Dedifferentiated amniotic fluid mesenchymal stem cell (primary cell): Measurements from ENCODE around the gene RFX2.
"Not testable (repeated sequence)": the region's sequence is repeated elsewhere in the genome, so short reads cannot be mapped to it uniquely, and the experiment has no call there.

Experiments
- DNase-seq: peaks from one replicate; pipeline ENCODE4 v3.0.0-alpha.2; 2016; ENCODE audit errors: extremely low spot score

Gene RFX2

DNA sequence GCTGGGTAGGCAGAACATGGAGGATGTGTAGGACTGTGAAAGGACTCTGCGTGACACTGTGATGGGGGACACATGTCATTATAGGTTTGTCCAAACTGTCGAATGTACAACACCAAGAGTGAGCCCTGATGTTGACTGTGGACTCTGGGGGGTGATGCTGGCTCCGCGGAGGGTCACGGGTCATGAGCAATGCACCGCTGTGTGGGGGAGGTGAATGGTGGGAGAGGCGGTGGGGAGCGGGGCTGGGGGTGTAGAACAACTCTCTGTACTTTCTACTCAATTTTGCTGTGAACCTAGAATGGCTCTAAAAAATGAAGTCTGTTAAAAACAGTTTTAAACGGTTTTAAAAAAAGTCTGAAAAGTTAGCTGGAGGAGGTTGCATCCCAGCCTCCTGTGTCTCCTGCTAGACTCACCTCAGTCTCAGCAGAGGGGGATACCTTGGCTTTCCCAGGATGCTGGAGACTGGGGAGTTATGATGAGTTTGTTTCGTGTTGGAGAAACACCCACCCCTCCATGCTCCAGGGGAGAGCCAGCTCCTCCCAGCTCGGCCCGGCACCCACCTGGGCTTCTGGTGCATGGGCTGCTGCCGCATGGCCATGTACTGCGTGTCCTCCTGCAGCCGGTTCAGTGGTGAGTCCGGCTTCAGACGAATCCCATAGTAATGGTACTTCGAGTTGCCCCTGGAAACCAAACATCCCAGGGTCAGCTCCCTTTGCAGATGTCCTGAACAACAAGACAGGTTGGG is 97.7 kb downstream of the RFX2 start:
- no peak for DNase-seq

DNA sequence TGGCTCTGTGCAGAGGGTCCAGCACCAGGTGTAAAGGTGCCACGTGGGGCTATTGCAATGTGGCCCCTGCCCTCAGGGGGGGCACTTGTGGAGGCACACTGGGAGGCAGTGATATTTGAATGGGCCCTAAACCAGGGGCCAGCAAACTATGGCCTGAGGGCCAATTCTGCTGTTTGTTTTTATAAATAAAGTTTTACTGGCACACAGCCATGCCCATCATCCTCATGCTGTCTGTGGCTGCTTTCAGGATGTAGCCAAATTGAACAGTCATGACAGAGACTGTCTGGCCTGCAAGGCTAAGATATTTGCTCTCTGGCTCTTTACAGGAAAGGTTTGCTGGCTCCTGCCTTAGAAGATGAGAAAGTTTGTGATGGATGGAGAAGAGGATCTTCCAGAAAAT is 98.5 kb downstream of the RFX2 start:
- DNase-seq, result no peak

- no peak for DNase-seq
Measured at GRCh38 chr19:6011206-6011605, 99.1 kb downstream of the RFX2 start.

- DNase-seq, result no peak
Measured at GRCh38 chr19:6010107-6010506, 100.2 kb downstream of the RFX2 start.

GRCh38 chr19:6007866-6008265 is 102.4 kb downstream of the RFX2 start:
- DNase-seq, result no peak

GRCh38 chr19:6006896-6007295 is 103.4 kb downstream of the RFX2 start:
- DNase-seq, result no peak

GRCh38 chr19:6006070-6006446 is 104.2 kb downstream of the RFX2 start:
- DNase-seq, result not testable (repeated sequence)

- no peak for DNase-seq
Measured at GRCh38 chr19:6005321-6006069, 104.8 kb downstream of the RFX2 start.

GRCh38 chr19:6003976-6004375 is 106.3 kb downstream of the RFX2 start:
- no peak for DNase-seq

GRCh38 chr19:6002591-6002990 is 107.7 kb downstream of the RFX2 start:
- no peak for DNase-seq

- no peak for DNase-seq
Measured at GRCh38 chr19:6000228-6000847, 110.0 kb downstream of the RFX2 start.

DNA sequence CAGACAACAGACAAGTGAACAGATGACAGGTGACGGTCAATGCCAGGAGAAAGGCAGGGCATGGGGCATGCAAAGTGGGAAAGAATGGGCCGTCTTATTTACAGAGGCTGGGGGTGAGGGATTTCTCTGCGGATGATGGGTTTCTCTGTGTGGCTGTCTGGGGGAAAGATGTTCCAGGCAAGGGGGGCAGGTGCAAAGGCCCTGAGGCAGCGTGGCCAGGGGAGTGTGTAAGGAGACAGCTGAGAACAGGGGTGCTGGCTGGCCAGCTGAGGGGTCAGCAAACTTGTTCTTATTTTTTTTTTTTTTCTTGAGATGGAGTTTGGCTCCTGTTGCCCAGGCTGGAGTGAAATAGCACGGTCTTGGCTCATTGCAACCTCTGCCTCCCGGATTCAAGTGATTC is 110.6 kb downstream of the RFX2 start:
- no peak for DNase-seq

GRCh38 chr19:5997371-5997770 is 112.9 kb downstream of the RFX2 start:
- no peak for DNase-seq

DNA sequence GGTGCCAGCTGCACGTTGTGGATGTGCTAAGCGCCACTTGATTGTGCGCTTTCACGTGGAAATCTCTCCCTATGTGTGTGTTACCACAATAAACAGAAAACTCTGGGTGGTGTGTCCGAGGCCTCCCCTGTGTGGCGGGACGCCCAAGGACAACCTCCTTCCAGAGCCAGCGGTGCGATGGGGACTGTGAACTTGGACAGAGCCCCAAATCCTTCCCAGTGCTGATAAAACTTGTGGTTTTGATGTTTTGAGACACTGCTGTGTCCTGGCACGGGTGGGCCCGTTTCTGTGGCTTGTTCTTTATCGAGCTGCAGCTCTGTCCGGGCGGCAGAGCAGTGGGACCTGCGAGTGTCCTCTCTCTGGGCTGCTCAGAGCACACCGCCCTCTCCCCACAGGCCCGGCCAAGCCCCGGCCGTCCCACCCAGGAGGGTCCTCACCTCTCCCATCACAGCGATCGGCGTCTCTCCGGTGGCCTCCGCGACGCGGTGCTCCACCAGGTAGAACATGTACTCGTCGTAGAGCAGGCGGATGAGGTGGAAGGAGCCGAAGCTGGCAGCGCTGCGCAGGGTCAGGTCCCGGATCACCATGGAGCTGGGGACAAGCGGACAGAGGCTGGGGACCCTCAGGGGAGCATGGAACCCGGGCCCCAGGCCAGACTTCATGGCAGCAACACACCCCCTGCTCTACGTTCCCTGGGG is 113.5 kb downstream of the RFX2 start:
- no peak for DNase-seq

- DNase-seq, result no peak
Measured at GRCh38 chr19:5996102-5996501, 114.2 kb downstream of the RFX2 start.

DNA sequence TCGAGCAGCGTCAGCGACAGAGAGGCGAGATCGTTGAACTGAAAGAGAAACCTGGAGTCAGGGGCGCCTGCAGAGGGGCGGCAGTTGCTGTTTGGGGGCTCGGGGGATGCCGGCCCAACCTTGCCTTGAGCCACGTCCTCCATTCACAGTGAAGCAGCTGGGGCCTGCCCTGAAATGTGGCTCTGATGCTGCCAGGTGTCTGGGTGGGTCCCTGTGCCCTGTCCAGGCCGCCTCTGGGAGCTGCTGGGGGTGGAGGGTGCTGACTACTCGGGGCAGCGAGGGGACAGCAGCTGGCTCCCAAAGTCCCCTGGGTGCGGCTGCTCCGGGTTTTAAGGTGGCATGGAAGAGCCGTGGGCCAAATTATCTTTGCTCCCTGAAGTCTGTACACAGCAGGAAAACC is 114.7 kb downstream of the RFX2 start:
- DNase-seq, result no peak

DNA sequence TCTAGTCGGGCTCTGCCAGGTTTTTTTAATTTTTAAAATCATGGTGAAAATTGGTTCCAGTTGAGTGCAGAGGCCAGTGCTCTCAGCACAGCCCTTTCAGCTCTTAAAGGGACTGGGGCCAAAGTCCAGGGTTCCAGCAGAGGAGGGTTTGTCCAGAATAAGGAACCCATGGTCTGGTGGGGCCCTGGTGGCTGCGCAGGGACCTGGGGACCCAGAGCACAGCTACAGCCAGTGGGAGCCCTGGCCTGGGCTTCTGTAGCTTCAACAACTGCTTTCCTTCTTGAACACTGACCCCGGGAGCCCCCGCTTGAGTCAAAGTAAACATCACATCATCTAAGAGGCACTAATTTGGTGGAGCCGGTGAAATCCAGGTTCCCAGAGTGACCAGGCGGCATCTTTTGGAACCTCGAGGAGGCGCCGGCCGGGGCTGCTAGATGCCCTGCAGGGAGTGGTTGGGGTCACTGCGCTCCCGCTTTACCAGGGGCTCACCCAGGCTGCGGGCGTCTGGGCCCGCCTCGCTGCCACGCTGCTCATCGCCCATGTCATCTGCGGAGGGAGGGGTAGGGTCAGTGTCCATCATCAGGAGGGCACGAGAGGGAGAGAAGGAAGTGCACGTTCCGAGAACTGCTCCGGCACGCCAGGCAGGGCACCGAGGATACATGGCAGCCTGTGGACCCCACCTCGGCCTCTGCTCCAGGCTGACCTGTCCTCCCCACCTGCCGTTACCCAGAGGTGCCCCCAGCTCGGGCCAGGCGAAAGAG is 115.7 kb downstream of the RFX2 start:
- no peak for DNase-seq

GRCh38 chr19:5993648-5994358 is 116.5 kb downstream of the RFX2 start:
- DNase-seq, result no peak

DNA sequence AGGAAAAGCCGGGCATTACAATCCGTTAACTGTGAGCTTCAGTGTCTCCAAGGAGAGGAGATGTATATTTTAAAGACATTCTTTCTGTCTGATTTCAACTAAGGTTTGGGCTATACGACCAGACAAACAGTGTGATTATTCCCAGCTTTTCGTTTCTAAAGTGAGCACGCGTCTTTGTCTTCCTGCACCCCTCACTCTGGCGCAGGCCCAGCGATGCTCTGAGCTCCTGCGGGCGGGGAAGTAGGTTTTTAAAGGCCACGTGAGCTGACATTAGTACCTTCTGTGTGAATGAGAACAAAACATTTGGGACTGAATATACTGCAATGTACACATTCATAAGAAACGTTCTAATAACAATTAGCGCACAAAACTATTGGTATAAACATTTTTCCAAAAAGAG is 117.1 kb downstream of the RFX2 start:
- DNase-seq, result no peak

- DNase-seq, result no peak
Measured at GRCh38 chr19:5992756-5993155, 117.5 kb downstream of the RFX2 start.

DNA sequence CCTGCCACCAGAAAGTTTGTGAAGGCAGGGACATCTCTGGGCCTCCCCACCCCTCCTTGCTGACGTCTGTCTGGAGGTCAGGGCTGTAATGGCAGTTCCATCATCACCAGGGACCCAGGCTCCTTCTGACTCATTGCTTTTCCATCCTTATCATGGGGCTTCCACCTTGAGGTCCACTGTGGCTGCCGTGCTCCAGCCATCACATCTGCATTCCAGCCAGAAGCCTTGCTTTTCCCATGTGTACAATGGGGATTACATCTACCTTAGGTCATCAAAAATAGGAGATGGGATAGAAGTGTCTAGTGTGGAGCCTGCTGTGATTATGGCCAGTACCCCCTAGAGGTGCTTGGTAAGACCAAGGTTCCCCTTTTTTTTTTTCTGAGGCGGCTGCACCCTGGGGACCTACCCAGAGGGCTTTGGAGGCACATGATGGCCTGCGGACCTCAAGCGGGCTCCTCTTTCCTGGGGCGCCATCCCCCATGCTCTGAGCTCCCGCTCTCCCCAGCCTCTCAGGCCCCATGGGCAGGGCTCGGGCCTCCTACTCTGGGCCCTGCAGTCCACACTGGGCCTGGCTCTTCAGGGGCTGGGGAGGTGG is 119.0 kb downstream of the RFX2 start:
- DNase-seq, result no peak
